Activated naive CD8-positive, alpha-beta T cell treated with anti-CD3 and anti-CD28 coated beads, Interleukin-2, amount 50 U/mL, for 24 hours (primary cell): ENCODE data around the gene UBASH3B.
"Not testable (repeated sequence)": the region's sequence is repeated elsewhere in the genome, so short reads cannot be mapped to it uniquely, and the experiment has no call there.

Source experiments
- ATAC-seq: fragments of 150-1000 bp; cut with Tn5 transposase; one replicate; pipeline ENCODE4 v1.10.0; 2021
- DNase-seq: peaks from one replicate; pipeline ENCODE4 v3.0.0; 2021
- H3K27ac Mint-ChIP-seq: one replicate; pipeline ENCODE4 v1.8.0; 2021; ENCODE audit warnings: mild to moderate bottlenecking, mixed read lengths
- H3K27me3 Mint-ChIP-seq: one replicate; pipeline ENCODE4 v1.8.0; 2021; ENCODE audit warnings: mixed read lengths
- H3K36me3 Mint-ChIP-seq: one replicate; pipeline ENCODE4 v1.8.0; 2021; ENCODE audit warnings: low read depth, mixed read lengths
- H3K4me1 Mint-ChIP-seq: one replicate; pipeline ENCODE4 v1.8.0; 2021; ENCODE audit warnings: mixed read lengths
- H3K4me3 Mint-ChIP-seq: one replicate; pipeline ENCODE4 v1.8.0; 2021; ENCODE audit warnings: mild to moderate bottlenecking, moderate library complexity, mixed read lengths
- H3K9me3 Mint-ChIP-seq: one replicate; pipeline ENCODE4 v1.8.0; 2021; ENCODE audit warnings: mixed read lengths

The UBASH3B gene

GRCh38 chr11:122717264-122717867 is 61.8 kb downstream of the UBASH3B start:
- Mint-ChIP-seq H3K4me3 (peak overlapping the region; percentile 63), H3K36me3 (peaks cover 28% of the 10 kb centered on the region), H3K9me3 (no peaks in the 10 kb centered on the region), H3K27me3 (no peaks in the 10 kb centered on the region), H3K27ac (peak overlapping the region; percentile 91), H3K4me1 (peaks cover 94% of the 10 kb centered on the region)
- DNase-seq, result peak; percentile 74
- peak; percentile 86 for ATAC-seq

DNA sequence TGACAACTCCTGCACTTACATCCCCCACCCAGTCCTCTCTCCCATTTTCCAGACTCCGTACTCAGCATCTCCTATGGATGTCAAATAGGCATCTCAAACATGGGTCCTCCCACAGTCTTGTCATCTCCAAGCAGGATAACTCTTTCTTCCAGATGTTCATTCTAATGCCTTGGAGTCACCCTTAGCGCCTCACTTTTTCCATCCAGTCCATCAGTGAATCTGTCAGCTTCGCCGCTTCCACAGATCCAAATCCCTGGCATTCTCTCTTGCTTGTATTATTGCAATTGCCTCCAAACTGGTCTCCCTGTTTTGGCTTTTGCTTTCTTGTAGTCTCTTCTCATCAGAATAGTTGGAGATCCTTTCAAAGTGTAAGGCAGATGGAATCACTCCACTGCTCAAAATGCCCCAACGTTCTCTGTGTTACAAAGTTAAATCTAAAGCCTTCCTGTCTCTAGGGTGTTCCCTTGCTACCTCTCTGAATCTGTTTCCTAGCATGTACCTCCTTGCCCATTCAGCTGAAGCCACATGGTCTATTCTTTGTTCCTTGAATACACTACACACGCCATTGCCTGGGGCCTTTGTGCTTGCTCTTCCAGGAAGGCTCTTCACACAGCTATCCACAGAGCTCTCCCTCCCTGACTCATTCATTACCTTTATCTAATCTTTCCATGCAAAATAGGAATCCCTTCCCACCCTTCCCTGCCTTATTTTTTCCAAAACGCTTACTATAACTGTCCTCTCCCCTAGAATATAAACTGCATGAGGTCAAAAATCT is 64.8 kb downstream of the UBASH3B start:
- H3K36me3 Mint-ChIP-seq, result peaks cover 18% of the 10 kb centered on the region
- H3K4me1 Mint-ChIP-seq, result peaks cover 98% of the 10 kb centered on the region
- no peak overlapping the region for H3K4me3 Mint-ChIP-seq
- ATAC-seq (no peak), DNase-seq (no peak)
- peak overlapping the region; percentile 51 for H3K27ac Mint-ChIP-seq
- H3K27me3 Mint-ChIP-seq, result no peaks in the 10 kb centered on the region
- no peaks in the 10 kb centered on the region for H3K9me3 Mint-ChIP-seq

DNA sequence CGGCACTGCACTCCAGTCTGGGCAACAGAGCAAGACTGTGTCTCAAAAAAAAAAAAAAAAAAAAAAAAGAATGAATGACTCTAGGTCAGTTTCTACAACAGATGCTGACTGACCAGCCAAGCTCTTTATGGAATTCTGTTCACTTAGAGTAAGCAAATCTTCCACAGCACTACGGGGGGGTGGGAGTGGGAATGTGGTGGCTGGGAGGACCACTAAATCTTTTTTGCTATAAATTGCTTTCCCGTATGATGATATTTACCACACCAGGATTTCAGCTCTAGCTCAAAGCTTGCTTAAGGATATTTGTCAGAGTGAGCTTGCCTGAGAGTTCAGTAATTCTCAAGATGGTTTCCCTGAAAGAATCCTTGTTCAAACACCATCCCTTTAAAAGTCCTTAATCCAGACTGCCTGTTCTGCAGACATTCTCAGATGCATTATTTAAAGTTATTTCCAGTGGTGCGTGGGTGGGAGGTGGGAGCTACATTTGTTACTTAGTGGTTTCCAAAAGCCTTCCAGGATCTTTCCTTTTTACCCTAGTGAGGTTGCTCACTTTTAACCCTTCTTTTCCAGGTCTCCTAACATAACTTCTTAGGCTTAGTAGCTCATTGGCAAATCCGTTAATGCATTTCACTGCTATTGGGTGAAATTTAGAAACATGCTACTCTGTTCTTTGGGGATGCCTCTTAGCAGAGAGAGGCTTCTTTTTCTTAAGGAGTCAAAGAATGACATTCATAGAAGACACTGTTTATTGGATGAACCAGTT is 65.9 kb downstream of the UBASH3B start:
- H3K4me3 Mint-ChIP-seq, result peak overlapping the region; percentile 69
- ATAC-seq (no peak), DNase-seq (no peak)
- H3K27ac Mint-ChIP-seq, result peak overlapping the region; percentile 76
- H3K36me3 Mint-ChIP-seq, result peaks cover 13% of the 10 kb centered on the region
- no peaks in the 10 kb centered on the region for H3K27me3 Mint-ChIP-seq
- H3K4me1 Mint-ChIP-seq, result peaks cover 98% of the 10 kb centered on the region
- no peaks in the 10 kb centered on the region for H3K9me3 Mint-ChIP-seq

GRCh38 chr11:122721964-122722266 is 66.4 kb downstream of the UBASH3B start:
- Mint-ChIP-seq H3K9me3 (no peaks in the 10 kb centered on the region), H3K27me3 (no peaks in the 10 kb centered on the region), H3K4me3 (peak overlapping the region; percentile 69), H3K36me3 (peaks cover 12% of the 10 kb centered on the region), H3K4me1 (peaks cover 98% of the 10 kb centered on the region), H3K27ac (peak overlapping the region; percentile 76)
- ATAC-seq (peak; percentile 25), DNase-seq (no peak)

GRCh38 chr11:122723106-122723505 is 67.6 kb downstream of the UBASH3B start:
- Mint-ChIP-seq H3K4me3 (peak overlapping the region; percentile 69), H3K27ac (peak overlapping the region; percentile 87), H3K36me3 (peaks cover 13% of the 10 kb centered on the region), H3K27me3 (no peaks in the 10 kb centered on the region), H3K4me1 (peaks cover 98% of the 10 kb centered on the region), H3K9me3 (no peaks in the 10 kb centered on the region)
- no peak for DNase-seq
- ATAC-seq, result peak; percentile 6

GRCh38 chr11:122723576-122723975 is 68.1 kb downstream of the UBASH3B start:
- Mint-ChIP-seq H3K27me3 (no peaks in the 10 kb centered on the region), H3K36me3 (peaks cover 13% of the 10 kb centered on the region), H3K27ac (peak overlapping the region; percentile 87), H3K4me1 (peaks cover 98% of the 10 kb centered on the region), H3K9me3 (no peaks in the 10 kb centered on the region), H3K4me3 (peak overlapping the region; percentile 69)
- DNase-seq, result peak; percentile 56
- ATAC-seq, result peak; percentile 78

- DNase-seq (no peak), ATAC-seq (no peak)
- Mint-ChIP-seq H3K9me3 (no peaks in the 10 kb centered on the region), H3K27ac (peak overlapping the region; percentile 87), H3K27me3 (no peaks in the 10 kb centered on the region), H3K4me3 (peak overlapping the region; percentile 69), H3K36me3 (peaks cover 12% of the 10 kb centered on the region), H3K4me1 (peaks cover 98% of the 10 kb centered on the region)
These were observed 69.0 kb downstream of the UBASH3B start for GRCh38 chr11:122724520-122724919.

- DNase-seq (no peak), ATAC-seq (no peak)
- Mint-ChIP-seq H3K9me3 (no peaks in the 10 kb centered on the region), H3K36me3 (peaks cover 7% of the 10 kb centered on the region), H3K4me1 (peaks cover 90% of the 10 kb centered on the region), H3K27me3 (no peaks in the 10 kb centered on the region), H3K4me3 (peak overlapping the region; percentile 79), H3K27ac (peak overlapping the region; percentile 96)
These were observed 70.5 kb downstream of the UBASH3B start for GRCh38 chr11:122726028-122726427.

GRCh38 chr11:122727101-122727929 is 71.8 kb downstream of the UBASH3B start:
- peaks cover 87% of the 10 kb centered on the region for H3K4me1 Mint-ChIP-seq
- H3K27ac Mint-ChIP-seq, result peak overlapping the region; percentile 96
- peaks cover 16% of the 10 kb centered on the region for H3K36me3 Mint-ChIP-seq
- DNase-seq, result peak; percentile 51
- no peaks in the 10 kb centered on the region for H3K27me3 Mint-ChIP-seq
- no peaks in the 10 kb centered on the region for H3K9me3 Mint-ChIP-seq
- H3K4me3 Mint-ChIP-seq, result peak overlapping the region; percentile 79
- ATAC-seq, result peak; percentile 8

DNA sequence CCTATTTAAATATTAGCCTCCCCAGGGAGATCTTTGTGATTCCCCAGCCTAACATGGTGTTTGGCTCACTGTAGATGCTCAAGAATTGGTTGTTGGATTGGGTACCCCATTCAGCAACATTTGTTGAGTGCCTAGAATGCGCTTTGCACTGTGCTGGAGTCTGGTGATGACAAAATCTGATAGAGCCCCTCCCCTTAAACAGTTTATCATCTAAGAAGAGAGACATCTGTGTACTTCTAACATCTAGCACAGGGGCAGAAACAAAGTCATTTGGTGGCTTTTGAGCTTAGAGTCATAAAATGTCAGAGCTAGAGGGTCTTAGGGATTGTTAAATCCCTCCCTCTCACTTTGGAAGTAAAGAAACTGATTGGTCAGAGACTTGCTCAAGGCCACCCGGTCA is 73.0 kb downstream of the UBASH3B start:
- peaks cover 75% of the 10 kb centered on the region for H3K4me1 Mint-ChIP-seq
- ATAC-seq (no peak), DNase-seq (no peak)
- H3K4me3 Mint-ChIP-seq, result no peak overlapping the region
- no peaks in the 10 kb centered on the region for H3K9me3 Mint-ChIP-seq
- H3K27ac Mint-ChIP-seq, result peak overlapping the region; percentile 73
- no peaks in the 10 kb centered on the region for H3K27me3 Mint-ChIP-seq
- H3K36me3 Mint-ChIP-seq, result peaks cover 21% of the 10 kb centered on the region

DNA sequence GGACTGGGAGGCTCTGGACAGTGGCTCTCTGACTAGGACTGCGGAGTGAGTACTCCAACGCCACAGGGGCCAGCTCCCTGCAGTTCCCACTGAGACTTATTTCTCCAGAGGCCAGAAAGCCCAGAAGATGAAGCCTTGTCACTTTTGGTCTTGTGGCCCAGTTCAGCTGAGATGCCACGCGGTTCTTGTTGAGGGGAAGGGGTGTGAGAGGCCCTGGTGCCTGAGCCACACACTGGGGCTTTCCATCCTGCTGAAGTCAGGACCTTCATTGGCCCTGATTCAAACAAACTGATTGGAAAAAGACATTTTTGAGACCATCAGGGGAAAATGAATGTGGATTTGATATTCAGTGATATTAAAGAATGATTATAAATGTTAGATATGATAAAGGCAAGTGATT is 73.6 kb downstream of the UBASH3B start:
- H3K27ac Mint-ChIP-seq, result peak overlapping the region; percentile 73
- H3K27me3 Mint-ChIP-seq, result no peaks in the 10 kb centered on the region
- H3K9me3 Mint-ChIP-seq, result no peaks in the 10 kb centered on the region
- DNase-seq (no peak), ATAC-seq (no peak)
- peaks cover 69% of the 10 kb centered on the region for H3K4me1 Mint-ChIP-seq
- no peak overlapping the region for H3K4me3 Mint-ChIP-seq
- peaks cover 22% of the 10 kb centered on the region for H3K36me3 Mint-ChIP-seq

- DNase-seq, H3K27me3 Mint-ChIP-seq, ATAC-seq, H3K4me3 Mint-ChIP-seq, H3K27ac Mint-ChIP-seq, H3K9me3 Mint-ChIP-seq: not testable (repeated sequence)
- H3K4me1 Mint-ChIP-seq, result peaks cover 56% of the 10 kb centered on the region
- H3K36me3 Mint-ChIP-seq, result peaks cover 25% of the 10 kb centered on the region
These were observed 75.2 kb downstream of the UBASH3B start for GRCh38 chr11:122730694-122731093.

GRCh38 chr11:122731500-122731913 is 76.0 kb downstream of the UBASH3B start:
- peaks cover 25% of the 10 kb centered on the region for H3K36me3 Mint-ChIP-seq
- no peak overlapping the region for H3K4me3 Mint-ChIP-seq
- ATAC-seq (no peak), DNase-seq (no peak)
- no peaks in the 10 kb centered on the region for H3K9me3 Mint-ChIP-seq
- no peak overlapping the region for H3K27ac Mint-ChIP-seq
- no peaks in the 10 kb centered on the region for H3K27me3 Mint-ChIP-seq
- H3K4me1 Mint-ChIP-seq, result peaks cover 48% of the 10 kb centered on the region
